Activated gamma-delta T cell treated with Interleukin-2 at 50 U/mL for 16 hours (primary cell): ENCODE results near the gene FNDC1.
"Not testable (repeated sequence)": the region's sequence is repeated elsewhere in the genome, so short reads cannot be mapped to it uniquely, and the experiment has no call there.

Experiments used
- DNase-seq: peaks from one replicate; pipeline ENCODE4 v3.0.0-alpha.2; 2020

Gene FNDC1

DNA sequence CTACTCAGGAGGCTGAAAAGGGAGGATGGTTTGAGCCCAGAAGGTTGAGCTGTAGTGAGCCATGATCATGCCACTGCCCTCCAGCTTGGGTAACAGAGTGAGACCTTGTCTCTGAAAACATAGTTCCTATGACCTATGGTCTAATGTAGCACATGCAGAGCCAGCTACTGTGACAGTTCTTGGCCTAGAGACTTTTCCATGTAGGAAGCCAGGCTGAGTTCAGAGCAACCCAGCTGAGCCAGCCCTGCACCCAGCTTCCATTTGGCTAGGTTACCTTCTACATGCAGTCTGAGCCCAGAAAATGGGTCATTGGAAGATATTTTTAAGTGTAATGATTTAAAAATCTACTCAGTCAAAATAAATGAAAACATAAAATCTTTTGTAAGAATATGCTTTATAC is 92.8 kb downstream of the FNDC1 start:
- no peak for DNase-seq

DNA sequence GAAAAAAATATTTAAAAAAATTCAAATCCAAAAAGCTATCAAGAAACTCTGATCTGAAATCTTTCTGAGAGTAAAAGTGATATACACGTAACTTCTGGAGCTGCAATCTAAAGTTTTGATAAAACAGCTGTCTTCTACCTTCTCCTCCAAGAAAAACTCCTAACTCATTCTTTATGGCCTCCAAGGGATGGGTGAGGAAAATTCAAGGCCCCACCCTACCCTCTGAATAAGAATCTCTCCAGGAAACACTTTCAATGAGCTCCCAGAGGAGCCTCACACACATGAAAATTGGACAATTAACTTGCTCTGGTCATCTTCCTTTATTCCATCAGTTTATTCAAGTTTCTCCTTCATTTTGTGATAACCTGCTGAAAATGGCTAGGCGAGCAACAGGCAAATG is 93.4 kb downstream of the FNDC1 start:
- no peak for DNase-seq

- no peak for DNase-seq
These were observed 98.0 kb downstream of the FNDC1 start for GRCh38 chr6:159267165-159267564.

DNA sequence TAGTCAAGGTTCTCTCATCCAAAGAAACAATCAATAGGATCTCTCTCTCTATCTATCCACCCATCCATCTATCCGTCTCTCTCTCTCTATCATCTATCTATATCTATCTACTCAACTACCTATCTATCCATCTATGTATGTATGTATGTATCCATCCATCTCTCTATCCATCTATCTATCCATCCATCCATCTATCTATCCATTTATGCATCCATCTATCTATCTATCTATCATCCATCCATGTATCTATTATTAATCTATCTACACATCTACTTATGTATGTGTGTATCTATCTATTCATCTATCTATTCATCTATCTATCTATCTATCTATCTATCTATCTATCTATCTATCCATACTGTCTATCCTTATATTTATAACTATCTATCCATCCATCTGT is 99.3 kb downstream of the FNDC1 start:
- DNase-seq, result no peak

GRCh38 chr6:159271257-159271656 is 102.1 kb downstream of the FNDC1 start:
- no peak for DNase-seq

DNA sequence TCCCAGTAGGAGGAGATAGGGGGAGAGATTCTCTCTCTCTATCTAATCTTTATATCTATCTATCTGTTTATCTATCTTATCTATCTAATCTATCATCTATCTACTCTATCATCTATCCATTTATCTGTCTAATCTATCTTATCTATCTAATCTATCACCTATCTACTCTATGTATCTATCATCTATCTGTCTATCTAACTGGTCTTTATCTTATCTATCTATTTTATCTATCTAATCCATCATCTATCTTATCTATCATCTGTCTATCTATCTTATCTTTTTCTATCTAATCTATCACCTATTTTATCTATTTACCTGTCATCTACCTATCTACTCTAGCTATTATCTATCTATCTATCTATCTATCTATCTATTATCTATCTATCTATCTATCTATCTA is 109.4 kb downstream of the FNDC1 start:
- DNase-seq, result no peak

- DNase-seq, result no peak
These were observed 110.6 kb downstream of the FNDC1 start for GRCh38 chr6:159279790-159280277.

DNA sequence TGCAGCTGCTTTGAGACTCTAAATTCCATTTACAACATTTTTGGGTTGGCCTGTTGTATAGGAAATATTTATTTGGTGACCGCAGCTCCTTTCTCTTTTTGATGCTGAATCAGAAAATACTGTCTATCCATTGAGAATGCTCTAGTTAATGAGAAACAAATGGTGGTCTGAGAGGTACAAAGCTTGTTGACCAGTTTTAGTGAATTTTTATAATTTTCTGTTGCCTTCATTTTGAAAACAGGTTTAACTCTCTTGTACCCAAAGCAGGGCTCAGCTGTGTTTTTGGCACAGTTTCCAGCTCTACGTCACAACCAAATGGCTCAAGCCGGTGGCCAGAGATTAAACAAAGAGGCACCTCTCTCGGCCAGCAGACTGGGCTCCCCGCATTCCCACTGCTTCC is 113.2 kb downstream of the FNDC1 start:
- DNase-seq, result no peak

DNA sequence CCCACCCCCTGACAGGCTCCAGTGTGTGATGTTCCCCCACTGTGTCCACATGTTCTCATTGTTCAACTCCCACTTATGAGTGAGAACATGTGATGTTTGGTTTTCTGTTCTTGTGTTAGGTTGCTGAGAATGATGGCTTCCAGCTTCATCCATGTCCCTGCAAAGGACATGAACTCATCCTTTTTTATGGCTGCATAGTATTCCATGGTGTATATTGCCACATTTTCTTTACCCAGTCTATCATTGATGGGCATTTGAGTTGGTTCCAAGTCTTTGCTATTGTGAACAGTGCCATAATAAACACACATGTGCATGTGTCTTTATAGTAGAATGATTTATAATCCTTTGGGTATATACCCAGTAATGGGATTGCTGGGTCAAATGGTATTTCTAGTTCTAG is 115.5 kb downstream of the FNDC1 start:
- DNase-seq, result not testable (repeated sequence)

- DNase-seq, result no peak
These were observed 129.6 kb downstream of the FNDC1 start for GRCh38 chr6:159298840-159299239.

- no peak for DNase-seq
These were observed 130.4 kb downstream of the FNDC1 start for GRCh38 chr6:159299566-159299965.

- no peak for DNase-seq
These were observed 132.1 kb downstream of the FNDC1 start for GRCh38 chr6:159301277-159301676.

GRCh38 chr6:159301810-159302593 is 132.8 kb downstream of the FNDC1 start:
- DNase-seq, result no peak

GRCh38 chr6:159302594-159302992 is 133.4 kb downstream of the FNDC1 start:
- DNase-seq, result no peak

DNA sequence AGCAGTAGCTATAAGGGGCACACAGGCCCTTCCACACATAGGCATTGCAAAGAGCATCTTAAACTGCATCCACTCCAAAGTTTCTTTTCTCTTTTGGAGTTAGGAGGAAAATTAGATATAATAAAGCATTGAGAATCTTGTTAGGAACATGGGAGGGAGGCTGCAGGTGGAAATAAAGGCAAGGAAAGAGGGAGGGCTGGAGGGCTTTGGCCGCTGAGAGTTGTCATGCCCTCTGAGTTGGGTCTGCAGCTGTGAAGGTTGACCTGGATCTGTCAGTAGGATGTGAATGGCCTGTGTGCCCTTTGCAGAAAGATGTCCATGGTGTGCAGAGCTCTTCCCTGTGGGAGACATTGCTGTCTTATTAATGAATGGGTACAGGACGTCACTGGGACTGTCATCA is 134.0 kb downstream of the FNDC1 start:
- DNase-seq, result no peak

DNA sequence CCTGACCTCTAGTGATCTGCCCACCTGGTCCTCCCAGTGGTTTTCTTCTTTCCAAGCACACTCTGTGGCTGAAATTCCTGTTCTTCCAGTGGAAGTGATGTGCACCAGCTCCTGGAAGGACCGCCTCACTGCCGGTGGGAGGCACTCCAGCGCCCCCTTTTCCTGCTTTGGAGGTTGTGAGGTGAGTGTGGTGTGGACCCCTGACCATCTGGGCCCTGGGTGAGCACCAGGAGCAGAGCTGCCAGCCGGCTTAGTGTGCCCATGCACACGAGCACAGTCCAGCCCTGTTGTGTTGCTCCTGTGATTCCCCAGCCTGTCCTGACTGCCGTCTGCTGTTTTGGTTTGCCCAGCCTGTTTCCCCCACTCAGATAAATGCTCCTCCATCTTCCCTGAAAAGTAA is 134.6 kb downstream of the FNDC1 start:
- DNase-seq, result no peak

GRCh38 chr6:159304641-159305040 is 135.4 kb downstream of the FNDC1 start:
- DNase-seq, result no peak

- no peak for DNase-seq
These were observed 136.0 kb downstream of the FNDC1 start for GRCh38 chr6:159305159-159305558.

DNA sequence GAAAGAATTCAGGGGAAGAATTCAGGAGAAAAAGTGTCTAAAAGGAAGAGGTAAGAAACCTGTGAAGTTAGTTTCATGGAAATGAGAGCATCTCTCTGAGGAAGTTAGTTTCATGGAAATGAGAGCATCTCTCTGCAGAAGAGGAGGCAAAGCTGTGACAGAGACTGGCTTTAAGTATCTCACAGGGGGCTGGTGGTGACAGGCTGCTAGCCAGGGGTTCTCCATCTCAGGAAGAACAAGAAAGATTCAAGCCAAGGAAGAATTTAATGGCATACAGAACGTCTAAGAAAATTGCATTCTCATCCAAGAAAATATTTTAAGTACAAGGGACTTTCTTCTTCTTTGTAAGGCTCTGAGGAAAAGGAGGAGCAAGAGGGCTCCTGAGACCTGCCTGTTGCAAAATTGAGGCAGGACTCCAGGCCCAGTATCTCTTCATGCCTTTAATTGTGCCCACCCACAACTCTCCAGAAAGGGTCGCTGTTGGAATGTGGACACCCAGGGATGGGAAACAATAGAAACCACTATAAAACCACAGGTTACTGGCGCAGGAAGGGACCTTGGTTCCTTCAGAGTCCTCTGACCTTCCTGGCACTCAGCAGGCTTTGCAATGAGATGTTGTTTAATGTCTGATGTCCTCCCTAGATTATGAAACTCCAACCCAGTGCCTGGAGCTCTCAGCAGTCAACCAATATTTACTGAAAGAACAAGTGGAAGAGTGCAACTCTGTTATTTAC is 136.8 kb downstream of the FNDC1 start:
- DNase-seq, result no peak

DNA sequence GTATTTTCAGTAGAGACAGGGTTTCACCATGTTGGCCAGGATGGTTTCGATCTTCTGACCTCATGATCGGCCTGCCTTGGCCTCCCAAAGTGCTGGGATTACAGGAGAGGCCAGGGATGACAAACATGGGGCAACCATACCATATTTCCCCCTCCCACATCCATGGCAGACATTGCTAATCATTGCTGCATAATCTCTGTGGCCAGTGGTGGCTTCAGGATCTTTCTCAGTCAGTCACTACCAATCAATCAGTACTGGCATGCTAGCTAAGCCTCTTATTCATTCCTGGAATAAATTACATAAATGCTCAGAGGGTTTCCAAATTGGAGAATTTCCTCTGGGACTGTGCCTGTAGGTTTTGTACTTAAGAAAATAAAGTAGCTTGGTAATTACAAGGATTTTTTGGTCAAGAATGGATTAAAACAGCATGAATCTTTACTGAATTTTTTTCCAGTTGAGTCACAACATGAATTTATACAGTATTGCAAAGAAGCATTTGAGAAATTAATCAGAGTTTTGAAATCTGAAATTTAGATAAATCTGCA is 138.1 kb downstream of the FNDC1 start:
- DNase-seq, result no peak

DNA sequence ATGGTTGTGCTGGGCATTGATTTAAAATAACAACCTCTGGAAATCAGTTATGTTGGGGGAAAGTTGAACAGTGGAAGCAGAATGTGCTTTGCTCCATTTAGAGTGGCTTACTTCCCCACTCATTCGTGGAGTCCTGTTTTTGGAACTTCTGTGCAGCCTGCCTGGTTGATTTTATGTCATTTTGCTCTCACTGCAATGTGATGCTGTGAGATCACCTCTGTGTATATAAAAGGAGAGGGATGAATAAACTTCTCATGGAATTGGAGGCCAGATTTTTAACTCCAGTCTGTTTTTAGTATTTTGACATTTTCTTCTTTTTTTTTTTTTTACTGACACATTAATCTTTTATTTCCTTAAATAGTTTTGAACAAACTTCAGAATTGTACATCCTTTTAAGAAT is 139.0 kb downstream of the FNDC1 start:
- no peak for DNase-seq

GRCh38 chr6:159309723-159310122 is 140.5 kb downstream of the FNDC1 start:
- DNase-seq, result no peak

DNA sequence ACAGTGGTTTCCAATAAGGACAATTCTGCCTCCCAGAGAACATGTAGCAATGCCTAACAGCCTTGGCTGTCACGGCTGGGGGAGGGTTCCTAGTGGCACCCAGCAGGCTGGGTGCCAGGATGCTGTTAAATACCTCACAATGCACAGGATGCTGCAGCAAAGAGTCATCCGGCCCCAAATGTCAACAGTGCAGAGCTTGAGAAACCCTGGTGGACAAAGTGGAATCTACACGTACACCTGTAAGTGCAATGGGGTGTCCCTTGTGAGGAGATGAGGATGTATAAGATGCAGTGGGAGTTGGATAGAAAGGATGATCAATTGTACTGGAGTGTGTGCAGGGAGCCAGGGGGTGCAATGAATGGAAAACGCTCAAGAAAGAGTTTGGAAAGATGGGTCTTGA is 142.4 kb downstream of the FNDC1 start:
- no peak for DNase-seq

DNA sequence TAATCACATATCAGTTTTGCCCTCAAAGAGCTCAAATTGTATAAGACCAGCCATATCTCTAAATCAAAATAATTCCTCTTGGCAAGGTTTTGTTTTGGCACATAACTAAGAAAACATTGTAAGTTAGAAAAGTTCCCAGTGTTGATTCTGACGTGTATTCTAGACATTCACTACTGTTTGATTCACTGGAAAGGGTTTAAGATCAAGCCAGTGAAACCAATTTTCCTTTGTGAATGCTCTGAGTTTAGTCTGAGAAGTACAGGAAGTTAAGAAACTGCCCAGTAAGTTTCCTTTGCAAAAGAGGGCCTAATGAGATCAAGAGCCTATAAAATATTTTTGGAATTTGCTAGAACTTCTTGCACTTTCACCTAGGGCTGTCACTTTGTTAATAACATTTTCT is 143.0 kb downstream of the FNDC1 start:
- no peak for DNase-seq
